Brain microvascular endothelial cell (primary cell): ENCODE results near the gene TIGIT.
A peak's percentile ranks its signal among the peaks of the same experiment; 100 is the strongest.

Experiments
- DNase-seq: peaks from one replicate; pipeline ENCODE4 v3.0.0-alpha.2; 2020
- H3K27ac ChIP-seq: fragments of 250-450 bp; sonication (Bioruptor Pico); 2 replicates; pipeline ENCODE4 v1.5.1; 2020; ENCODE audit warnings: mild to moderate bottlenecking, moderate library complexity
- H3K27me3 ChIP-seq: fragments of 250-450 bp; sonication (Bioruptor Pico); replicated peaks from 2 replicates; pipeline ENCODE4 v1.5.1; 2020; ENCODE audit warnings: mild to moderate bottlenecking
- H3K36me3 ChIP-seq: fragments of 250-450 bp; sonication (Bioruptor Pico); replicated peaks from 2 replicates; pipeline ENCODE4 v1.5.1; 2020; ENCODE audit warnings: mild to moderate bottlenecking
- H3K4me3 ChIP-seq: 2 replicates; pipeline ENCODE4 v1.5.1; 2011; ENCODE audit warnings: low read depth, mild to moderate bottlenecking, control low read depth, low read length, moderate library complexity
- CTCF ChIP-seq: IDR thresholded peaks from 2 replicates; pipeline ENCODE4 v1.5.1; 2011; ENCODE audit warnings: low read depth, mild to moderate bottlenecking, moderate library complexity, low read length, control low read depth, inconsistent platforms; ENCODE audit errors: missing control alignments
- in situ Hi-C: cut with HindIII; loops from 2 replicates; pipeline ENCODE4 v1.10.0; 2017; ENCODE audit warnings: low sequenced_read_pairs, low pct_ligation_motif_present

The TIGIT gene

GRCh38 chr3:114333180-114333922 lies 39.5 kb downstream of the TIGIT start:
- peak; percentile 3 for DNase-seq

DNA sequence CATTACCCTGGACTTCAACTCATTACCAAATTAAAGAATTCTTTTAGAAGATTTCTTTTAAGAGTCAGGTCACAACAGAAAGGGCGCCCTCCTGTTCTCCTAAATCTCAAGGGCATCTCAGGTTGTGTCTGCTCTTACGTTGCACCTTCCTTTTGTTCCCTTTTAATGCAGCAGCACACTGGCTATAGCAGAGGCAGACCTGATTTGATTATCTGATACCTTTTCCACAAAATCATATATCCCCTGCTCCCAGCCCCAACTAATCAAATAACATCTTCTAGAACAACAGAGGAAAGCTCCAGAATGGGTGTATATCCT lies 40.1 kb downstream of the TIGIT start:
- Histone ChIP-seq H3K27me3 (no peaks in the 10 kb centered on the region), H3K36me3 (no peaks in the 10 kb centered on the region), H3K27ac (no peak overlapping the region), H3K4me3 (no peak overlapping the region)
- in situ Hi-C loops = no loop called here
- no peak for DNase-seq
- TF ChIP-seq CTCF = no peak

More at GRCh38 chr3:114333180-114333922, 39.5 kb downstream of the TIGIT start:
- H3K27ac ChIP-seq = no peak overlapping the region
- no peak for TF ChIP-seq CTCF
- H3K36me3 ChIP-seq = no peaks in the 10 kb centered on the region
- no peaks in the 10 kb centered on the region for H3K27me3 ChIP-seq
- no peak overlapping the region for H3K4me3 ChIP-seq
- in situ Hi-C loops = no loop called here

DNA sequence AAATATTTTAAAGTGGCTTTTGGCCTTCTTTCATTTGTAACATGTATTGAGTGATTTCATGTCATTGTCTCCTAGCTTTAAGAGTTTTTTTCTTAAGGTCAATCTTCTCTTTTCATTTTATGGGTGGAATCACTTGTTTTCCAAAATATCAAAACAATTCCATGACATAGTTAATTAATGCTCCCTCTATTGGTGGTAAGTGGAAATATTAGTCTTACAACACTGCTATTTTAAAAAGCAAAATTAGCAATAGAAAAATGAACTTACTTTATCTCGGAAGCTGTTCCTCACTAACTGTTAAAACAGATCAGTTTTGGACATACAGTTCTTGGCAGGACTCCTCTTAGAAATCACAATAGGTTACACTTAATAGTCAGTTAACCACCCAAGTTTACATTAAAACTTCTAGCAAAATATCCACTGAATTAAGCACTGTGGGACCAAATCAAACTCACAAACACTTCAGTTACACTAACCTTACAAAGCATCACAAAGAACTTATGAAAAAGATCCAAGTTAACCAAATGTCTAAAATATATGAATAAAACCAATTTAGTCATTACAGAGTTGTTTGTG lies 42.4 kb downstream of the TIGIT start:
- peak; percentile 10 for TF ChIP-seq CTCF
- Histone ChIP-seq H3K36me3 (no peaks in the 10 kb centered on the region), H3K27ac (no peak overlapping the region), H3K4me3 (no peak overlapping the region), H3K27me3 (no peaks in the 10 kb centered on the region)
- DNase-seq = no peak
- in situ Hi-C loops = no loop called here

GRCh38 chr3:114336857-114337256 lies 43.0 kb downstream of the TIGIT start:
- no peak for DNase-seq
- H3K27me3 ChIP-seq = no peaks in the 10 kb centered on the region
- H3K36me3 ChIP-seq = no peaks in the 10 kb centered on the region
- no peak overlapping the region for H3K4me3 ChIP-seq
- TF ChIP-seq CTCF = no peak
- in situ Hi-C loops = no loop called here
- H3K27ac ChIP-seq = no peak overlapping the region

GRCh38 chr3:114338651-114339357 lies 45.0 kb downstream of the TIGIT start:
- TF ChIP-seq CTCF = no peak
- no peaks in the 10 kb centered on the region for H3K27me3 ChIP-seq
- H3K27ac ChIP-seq = no peak overlapping the region
- in situ Hi-C loops = no loop called here
- H3K36me3 ChIP-seq = no peaks in the 10 kb centered on the region
- DNase-seq = no peak
- no peak overlapping the region for H3K4me3 ChIP-seq
